ENCODE measurements around the gene PTPRG. TPM values are rescaled to one million over a fixed set of nuclear protein-coding genes. Genes with fewer than 3 reads are reported as not detected.

Gene PTPRG
- total RNA-seq, 1 donor from 2014 or later = 40.0 TPM

DNA sequence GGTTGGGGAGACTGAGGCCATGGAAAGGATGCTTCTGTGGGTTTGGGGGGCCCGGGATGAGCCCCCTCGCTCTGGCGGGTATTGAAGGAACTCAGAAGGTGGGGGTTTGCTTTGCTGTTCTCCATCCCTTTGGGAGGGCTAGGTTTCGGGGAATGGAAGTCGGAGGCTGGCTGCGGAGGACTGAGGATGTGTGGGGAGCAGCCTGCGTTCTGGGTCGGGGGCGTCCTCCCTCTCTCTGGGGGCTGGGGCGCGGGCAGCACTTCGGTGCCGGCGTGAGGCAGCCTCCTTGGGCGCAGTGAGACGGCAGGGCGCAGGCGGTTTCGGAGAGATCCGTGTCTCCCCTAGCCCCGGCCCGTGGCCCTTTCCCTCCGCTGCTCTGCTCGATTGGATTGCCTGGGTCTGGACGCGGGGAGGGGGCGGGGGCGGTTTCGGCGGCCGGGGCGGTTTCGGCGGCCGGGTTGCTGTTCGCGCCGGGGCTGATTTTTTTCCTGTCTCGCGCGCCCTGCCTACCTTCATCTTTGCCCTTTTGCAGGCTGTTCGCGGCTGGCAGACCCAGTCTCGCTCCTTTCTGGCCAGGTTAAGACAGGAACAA is 1.4 kb downstream of the PTPRG start:
- DNase-seq = no peak

DNA sequence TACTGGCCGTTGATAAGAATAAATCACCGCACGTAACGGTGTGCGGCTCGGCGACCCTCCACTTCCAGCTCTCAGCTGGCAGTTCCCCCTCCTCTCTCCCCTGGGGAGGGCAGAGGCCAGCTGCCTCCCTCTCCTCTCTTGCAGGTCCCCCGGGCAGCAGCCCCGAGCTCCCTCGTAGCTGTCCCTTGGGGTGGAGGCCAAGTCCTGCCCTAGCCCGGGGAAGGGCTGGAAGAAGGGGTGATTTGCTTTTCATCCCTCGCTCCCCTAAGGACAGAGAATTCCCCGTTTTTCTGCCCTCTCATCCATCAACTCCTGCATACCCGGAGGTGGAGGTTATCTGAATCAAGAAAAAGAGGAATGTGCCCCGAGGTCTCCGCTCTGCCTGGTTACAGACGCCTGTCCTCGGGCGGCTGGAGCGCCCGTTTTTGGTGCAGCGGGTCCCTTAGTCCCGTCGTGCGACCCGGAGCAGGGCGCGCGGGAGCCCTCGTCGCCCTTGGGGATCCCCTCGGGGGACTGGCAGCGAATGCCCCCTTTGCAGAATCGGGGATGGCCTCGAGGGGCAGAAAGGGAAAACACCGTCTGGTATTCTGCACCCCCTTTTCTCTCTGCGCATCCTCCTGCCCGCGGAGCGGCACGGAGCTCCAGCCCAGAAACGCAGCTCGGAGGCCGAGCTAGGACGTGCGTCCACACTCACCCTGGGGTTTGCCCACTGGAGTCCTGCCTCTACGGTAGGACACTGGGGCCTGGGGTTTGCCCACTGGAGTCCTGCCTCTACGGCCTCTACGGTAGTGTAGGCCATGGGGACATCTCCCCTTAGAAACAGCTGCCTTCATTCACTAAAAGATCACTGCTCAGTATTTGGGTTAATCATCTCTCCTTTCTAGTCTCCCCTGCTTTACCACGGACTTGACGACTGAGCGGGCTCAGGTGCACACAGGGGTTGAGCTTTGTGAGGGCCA is 2.2 kb downstream of the PTPRG start:
- no peak for DNase-seq

DNA sequence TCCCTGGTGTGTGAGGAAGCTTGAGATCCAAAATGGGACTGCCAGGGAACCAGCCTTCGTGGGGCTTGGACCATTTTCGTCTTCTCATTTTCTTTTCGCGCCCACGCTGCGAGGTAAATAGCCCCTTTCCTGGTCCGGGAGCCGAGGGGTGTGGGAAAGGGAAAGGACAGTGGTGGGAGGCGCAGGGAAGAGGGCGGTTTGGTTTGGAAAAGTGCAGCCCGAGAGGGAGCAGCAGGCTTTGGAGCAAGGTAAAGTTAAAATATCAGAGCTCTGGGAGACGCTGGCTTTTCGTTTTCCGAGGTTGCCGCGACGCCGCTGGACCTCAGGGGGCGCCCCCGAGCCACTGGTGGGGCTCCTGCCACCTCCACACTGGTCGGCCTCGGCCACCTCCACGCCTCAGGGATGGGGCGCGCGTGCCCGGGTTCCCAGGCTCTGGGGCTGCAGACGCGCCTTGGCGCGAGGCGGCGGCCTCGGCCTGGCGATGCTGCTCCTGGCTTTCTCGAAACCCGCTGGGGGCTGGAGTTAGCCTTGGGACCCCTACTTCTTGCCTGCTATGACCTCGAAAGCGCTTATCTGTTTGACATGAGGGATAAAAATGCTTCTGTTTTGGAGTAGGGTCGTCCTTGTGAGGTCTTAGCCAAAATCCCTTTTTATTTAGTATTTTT is 3.2 kb downstream of the PTPRG start:
- no peak for DNase-seq

GRCh38 chr3:61565569-61565968 is 4.2 kb downstream of the PTPRG start:
- DNase-seq = no peak

- DNase-seq = no peak
These were observed 6.8 kb downstream of the PTPRG start for GRCh38 chr3:61568127-61568526.

DNA sequence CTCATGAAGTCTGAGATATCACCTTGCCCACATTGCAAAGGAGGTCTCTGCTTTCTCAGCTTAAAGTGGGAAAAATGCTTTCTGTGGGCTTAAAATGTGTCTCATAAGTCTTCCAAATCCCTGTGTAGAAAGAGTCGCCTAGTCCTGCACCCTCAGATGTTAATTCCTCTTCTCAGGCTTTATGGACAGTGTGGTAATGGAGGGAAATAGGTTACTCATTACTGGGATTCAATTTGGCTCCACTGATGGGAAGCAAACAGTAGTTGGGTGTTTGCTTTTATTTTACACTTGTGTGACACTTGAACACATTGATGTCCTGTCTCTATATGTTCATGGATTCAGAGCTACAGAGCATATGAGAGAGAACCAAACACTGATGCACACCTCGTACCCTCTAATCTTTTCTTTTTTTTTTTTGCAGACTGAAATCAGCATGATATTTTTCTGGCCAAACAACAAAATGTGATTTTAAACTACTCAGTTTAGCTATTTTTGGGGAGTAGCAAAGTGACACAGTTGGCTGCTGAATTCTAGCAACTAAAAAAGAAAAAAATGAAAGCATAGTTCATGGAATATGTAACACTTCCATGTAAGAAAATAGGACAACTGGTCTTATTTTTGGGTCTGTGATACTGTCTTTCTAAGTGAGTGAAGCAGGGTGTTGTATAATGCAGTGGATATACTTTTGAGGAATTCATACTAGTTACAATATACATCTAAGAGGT is 8.6 kb downstream of the PTPRG start:
- no peak for DNase-seq

- no peak for DNase-seq
These were observed 9.4 kb downstream of the PTPRG start for GRCh38 chr3:61570813-61571212.

DNA sequence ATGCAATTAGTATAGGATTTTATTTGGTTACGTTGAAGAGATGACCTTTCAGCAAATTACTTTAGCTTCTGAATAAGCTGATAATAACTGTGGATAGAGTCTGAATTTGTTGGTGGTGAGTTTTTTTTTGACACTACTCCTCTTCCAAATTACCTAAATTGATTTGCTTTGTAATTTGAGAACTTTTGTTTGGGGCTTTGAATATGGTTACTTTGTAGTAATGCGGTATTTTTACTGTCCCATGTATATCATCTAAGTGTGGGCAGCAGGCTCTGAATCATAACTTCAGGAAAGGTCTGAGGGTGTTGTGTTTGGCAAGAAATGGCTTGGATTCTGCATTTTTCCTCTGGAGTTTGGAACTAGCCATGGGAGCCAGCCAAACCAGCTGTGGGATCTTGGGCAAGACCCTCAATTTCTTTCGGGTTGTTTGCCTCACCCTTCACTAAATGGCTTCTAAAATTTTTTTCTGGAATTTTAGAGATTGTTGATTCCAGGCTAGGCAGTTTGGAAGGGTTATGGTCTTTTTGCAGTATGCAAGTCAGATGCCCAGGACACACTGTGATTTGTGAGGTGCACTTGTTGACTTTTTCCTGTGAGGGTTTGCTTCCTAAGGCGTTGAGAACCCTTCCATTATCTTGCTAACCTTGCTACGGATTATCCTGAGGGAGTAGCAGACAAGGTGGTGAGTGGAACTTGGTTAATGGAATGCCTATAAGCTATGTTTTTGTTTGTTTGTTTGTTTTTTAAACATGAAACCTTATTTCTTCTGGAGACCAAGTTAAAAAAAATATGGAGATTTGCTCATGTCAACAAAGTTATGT is 10.4 kb downstream of the PTPRG start:
- DNase-seq = no peak

GRCh38 chr3:61572879-61573278 is 11.5 kb downstream of the PTPRG start:
- DNase-seq = no peak

DNA sequence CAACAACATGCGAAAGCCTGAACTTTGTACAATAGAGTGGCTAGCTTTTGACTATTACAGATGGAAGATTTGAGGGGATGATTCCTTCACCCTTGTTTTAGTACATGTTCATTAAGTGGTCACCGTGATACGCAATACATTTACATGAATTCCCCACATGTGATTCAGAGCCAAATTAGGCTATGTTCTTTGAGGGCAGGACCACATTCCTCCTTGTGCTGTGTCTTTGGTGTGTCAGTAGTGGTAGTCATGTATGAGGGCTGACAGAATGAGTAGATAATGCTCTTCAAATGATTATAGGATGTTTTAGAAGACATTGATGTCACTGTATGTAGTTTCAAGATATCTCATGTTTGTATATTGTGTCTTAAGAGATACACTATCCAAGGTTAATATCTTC is 12.1 kb downstream of the PTPRG start:
- no peak for DNase-seq

- no peak for DNase-seq
These were observed 13.5 kb downstream of the PTPRG start for GRCh38 chr3:61574854-61575253.

DNA sequence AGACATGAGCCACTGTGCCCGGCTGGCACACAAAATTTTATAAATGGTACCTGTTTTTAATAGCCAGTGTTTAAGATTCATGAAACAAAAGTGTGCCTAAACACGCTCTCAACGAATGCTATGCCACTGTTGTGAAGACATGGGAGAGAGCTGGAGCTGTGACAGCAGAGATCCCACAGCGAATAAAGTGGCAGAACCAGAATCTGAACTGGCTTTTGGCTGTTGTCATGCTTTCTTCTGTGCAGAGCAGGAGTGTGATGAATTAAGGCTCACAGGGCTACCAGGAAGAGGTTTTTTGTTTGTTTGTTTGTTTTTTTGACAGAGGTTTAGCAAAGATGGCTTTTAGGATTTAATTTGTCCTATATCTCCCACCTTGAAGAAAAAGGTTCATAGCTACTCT is 14.5 kb downstream of the PTPRG start:
- DNase-seq = no peak

GRCh38 chr3:61577760-61578159 is 16.4 kb downstream of the PTPRG start:
- no peak for DNase-seq

GRCh38 chr3:61578667-61579367 is 17.4 kb downstream of the PTPRG start:
- no peak for DNase-seq

DNA sequence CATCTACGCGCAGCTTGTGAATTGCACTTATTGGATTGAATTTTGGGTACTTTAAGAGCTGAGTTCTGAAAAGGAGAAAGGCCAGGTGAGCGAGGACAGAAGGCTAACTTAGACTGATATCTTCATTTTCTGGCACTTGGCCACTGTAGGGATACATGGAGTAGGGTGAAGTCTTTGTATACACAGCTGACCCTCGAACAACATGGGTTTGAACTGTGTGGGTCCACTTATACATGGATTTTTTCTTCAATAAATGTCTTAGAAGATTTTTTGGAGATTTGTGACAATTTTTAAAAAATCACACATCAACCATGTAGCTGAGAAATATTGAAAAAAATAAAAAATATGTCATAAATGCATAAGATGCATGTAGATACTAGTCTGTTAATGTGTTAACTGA is 18.3 kb downstream of the PTPRG start:
- DNase-seq = no peak

- no peak for DNase-seq
These were observed 19.7 kb downstream of the PTPRG start for GRCh38 chr3:61580982-61581643.

- no peak for DNase-seq
These were observed 20.9 kb downstream of the PTPRG start for GRCh38 chr3:61582287-61582686.

DNA sequence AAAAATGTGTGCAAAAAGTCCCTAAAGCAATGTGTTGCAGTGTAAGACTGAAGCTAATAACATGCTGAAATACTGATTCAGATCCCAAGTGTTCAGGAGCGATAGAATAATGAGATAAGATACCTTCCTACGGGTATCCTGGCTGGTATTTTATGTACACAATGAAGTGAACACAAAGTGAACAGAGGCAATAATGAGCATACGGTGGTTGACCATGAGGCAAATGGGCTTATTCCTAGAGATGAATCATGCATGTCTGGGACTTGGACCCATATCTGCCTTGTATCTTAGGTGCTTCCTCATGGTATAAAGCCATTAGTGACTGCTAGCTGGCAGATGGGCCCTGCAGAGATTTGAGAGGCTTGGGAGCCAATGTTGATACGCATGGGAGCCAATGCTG is 21.5 kb downstream of the PTPRG start:
- DNase-seq = no peak

DNA sequence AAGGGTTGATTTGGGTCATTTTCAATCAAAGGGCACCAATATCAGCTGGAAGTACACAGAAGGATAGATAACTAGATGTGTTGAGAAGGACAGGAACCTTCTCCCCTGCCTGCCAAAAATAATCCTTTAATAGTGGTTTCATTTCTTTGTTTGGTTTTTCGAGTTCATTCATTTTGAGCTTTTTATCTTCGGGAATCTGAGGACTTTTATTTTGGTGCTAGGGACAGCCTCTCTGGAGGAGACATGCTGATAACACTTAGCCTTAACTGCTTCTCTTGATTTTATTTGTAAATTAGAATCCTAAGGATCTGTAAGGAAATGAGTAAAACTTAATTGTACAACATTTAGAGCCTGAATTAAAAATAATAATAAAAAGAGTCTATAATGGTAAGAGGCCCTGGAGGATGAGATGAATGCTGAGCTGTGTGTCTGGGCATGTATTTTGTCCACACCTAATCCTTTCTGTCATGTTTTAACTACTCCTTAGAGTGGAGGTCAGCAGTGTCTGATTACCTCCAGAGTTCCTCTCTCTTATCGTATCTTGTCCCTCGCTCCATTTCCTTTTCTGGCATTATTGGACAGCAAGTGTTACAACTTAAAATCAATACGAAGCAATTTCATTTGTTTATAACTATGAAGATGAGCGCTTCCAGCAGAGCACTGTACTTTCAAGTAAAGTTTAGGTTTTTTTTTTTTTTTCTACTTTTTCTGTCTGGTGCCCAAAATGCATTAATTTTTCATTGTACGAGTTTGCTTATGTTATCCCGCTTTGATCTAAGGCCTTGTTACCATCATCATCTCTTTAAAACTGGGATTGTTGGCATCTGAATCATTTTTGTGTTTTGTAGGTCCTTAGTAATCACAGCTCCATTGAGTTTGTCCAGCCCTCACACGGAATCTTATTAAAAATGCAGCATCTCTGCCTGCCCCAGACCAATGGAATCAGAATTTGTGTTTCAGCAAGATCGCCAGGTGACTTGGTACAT is 22.8 kb downstream of the PTPRG start:
- no peak for DNase-seq

All from skin of body (tissue), 2 donors.